HG03045 (cell line): ENCODE data around the gene BBIP1.
"Not testable (repeated sequence)": the region's sequence is repeated elsewhere in the genome, so short reads cannot be mapped to it uniquely, and the experiment has no call there.

Experiments
- ATAC-seq: cut with Tn5 transposase; IDR thresholded peaks from one replicate; pipeline ENCODE4 v1.9.1; 2021; ENCODE audit warnings: mild to moderate bottlenecking, moderate library complexity; ENCODE audit not compliant: unreplicated experiment

The BBIP1 gene

DNA sequence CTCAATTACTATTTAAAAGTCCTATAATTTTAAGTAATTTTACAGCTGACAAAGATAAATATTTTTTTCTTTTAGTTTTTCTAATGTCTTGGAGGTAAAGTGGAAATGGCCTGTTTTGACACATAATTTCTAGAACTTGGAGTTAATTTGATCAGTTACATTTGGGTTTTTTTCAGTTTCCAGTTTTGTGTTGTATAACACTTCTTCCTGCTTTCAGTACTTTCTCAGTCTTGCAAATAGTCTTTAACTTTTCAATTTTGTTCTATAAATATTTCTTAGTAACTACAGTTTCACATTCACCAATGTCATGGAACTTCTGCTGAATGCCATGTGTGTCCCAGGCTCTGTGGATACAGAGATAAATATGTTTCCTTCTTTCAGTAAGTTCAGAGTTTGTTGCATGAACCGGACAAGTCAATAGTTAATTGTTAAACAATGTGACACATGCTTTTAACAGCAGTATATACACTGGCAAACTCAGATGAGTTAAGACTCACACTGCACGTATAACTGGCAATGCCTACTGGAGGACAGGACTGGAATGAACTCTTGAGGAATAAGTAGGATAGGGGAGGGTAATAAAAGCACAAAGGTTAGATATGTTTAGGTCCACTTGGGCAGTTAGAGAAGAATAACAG, 5.0 kb upstream of the BBIP1 start:
- ATAC-seq = no peak

DNA sequence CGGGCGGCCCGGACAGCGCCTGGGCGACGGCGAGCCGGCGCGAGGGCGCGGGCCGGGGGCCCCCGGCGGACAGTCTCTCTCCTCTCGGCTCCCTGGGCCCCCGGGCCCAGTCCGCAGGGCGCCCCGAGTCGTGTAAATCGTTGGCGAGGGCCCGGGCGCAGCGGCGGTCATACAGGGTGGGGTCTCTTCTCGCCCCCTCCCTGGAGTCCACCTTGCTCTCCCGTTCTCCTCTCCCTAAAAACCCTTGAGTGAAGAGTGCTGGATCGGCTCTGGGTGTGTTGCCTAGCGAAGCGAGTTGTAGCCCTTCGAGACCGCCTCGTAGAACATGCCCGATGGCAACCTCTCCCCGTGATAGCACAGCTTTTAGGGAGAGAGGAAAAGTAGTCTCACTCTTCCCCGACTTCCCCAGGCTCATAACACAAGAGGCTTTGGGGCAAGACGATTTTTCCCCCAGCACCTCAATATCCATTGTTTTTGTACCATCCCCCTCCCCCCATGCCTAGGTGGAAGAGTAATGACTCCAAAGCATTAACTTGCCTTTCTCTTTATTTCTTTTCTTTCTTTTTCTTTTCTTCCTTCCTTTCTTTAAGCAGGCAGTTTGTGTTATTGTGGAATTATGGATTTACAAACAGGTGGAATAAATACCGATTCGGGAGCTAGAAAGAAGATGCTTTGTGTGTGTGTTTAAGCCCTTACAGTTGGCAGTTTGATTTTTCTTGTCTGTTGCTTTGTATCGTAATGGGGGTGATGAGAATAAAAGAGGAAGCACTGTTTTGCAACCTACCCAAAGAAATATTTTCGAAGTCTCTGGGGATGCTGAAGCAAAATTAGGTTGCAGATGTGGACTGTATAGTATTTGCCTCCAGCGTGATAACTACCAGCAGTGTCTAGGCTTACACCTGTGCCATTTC, 1.2 kb upstream of the BBIP1 start:
- ATAC-seq = peak; percentile 21

- ATAC-seq = peak; percentile 16
Measured at GRCh38 chr10:110919349-110919931, 460 bp upstream of the BBIP1 start, which contains the start of gene SHOC2. Gene SHOC2 (plus strand): TSS chr10:110919604. CDS start chr10:110964359, 44,755 bp downstream.

- no peak for ATAC-seq
Measured at GRCh38 chr10:110918269-110918642, 724 bp downstream of the BBIP1 start.

- no peak for ATAC-seq
Measured at GRCh38 chr10:110916554-110917346, 2.2 kb downstream of the BBIP1 start.

DNA sequence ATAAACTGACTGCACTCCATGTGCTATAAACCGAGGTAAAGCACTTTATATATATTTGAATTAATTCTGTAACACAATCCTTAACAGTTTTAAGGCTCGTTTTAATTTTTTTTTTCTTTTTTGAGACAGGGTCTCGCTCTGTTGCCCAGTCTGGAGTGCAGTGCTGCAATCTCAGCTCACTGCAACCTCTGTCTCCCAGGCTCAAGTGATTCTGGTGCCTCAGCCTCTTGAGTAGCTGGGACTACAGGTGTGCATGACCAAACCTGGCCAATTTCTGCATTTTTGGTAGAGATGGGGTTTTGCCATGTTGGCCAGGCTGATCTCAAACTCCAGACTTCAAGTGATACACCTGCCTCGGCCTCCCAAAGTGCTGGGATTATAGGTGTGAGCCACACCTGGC, 3.4 kb downstream of the BBIP1 start:
- ATAC-seq = not testable (repeated sequence)

DNA sequence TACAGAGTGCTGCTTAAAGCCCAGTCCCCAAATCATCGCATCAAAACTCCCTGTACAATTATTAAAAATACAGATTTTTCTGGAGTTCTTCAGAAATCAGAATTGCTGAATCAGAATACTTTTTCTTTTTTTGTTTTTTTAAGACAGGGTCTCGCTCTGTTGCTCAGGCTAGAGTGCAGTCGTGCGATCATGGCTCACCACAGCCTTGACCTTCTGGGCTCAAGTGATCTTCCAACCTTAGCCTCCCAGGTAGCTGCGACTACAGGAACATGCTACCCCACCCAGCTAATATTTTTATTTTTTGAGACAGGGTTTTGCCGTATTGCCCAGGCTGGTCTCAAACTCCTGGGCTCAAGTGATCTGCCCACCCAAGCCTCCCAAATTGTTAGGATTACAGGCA, 3.9 kb downstream of the BBIP1 start:
- ATAC-seq = no peak

- no peak for ATAC-seq
Measured at GRCh38 chr10:110914431-110914830, 4.5 kb downstream of the BBIP1 start.

DNA sequence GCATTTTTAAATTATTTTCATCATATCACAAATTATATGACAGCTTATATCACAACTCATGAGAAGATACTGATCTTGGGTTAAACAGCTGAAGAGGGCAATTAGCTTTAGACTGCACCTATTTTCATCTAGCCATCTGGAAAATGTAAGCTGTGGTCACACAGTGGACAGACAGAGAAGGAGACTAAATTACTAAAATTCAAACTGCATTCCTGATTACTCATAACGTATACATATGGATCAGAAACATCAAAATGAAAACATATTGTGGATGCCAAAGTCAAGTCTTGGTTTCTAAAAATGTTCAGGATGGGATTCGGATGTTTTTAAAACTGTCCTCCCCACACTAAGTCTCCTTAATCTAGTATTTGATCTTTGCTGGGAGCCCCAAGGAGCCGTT, 6.6 kb downstream of the BBIP1 start:
- ATAC-seq = no peak

DNA sequence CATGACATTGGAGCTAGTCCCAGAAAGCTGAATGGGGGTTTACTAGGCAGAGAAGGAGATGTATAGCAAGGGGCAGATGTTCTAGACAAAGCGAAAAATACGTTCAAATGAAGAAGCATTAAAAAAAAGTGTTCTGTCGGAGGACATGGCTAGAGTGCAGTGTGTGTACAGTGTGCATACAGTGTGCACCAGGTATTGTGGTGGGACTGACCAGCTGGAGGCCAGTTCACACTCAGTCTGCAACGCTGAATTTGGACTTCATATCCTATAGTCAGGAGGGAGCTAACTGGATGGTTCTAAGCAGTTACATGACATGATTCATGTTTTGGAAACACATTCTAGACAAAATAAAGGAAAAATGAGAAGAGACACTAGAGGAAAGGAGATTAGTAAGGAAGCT, 8.8 kb downstream of the BBIP1 start:
- ATAC-seq = no peak

DNA sequence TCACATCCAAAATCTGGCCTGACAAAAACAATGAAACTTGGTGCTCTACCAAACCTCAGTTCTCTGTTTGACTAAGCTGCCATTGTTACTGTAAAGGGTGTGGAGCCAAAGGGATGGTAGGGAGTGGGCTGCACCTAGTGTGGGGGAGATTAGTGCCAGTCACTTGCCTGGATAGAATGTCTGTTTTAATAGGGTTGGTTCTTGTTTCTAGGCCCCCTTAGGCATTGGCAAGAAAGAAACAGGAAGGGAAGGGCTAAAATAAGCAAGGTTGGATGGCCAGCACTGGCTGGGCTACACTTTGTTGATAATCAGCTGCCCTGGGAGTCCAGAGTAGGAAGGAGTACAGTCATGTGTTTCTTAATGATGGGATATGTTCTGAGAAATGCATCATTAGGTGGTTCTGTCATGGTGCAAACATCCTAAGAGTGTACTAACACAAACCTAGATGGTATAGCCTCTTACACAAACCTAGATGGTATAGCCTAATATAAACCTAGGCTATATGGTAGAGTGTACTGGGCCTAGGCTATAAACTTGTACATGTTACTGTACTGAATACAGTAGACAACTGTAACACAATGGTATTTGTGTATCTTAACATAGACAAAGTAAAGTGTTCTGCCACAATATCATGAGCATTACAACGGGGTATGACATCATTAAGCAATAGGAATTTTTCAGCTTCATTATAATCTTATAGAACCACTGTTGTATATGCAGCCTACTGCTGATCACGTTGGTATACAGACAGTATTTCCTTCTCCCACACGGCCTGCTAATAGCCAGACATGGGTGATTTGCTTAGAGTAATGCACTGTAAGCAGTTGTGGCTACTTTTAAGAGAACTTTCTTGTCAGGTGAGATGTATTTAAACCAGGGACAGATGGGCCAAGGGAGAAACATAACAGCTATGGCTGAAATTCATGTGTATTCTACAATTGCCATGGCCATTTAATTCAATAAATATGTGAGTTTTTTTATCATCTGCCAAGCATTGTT, 15.4 kb downstream of the BBIP1 start:
- peak; percentile 64 for ATAC-seq

- no peak for ATAC-seq
Measured at GRCh38 chr10:110901954-110902819, 16.8 kb downstream of the BBIP1 start.

DNA sequence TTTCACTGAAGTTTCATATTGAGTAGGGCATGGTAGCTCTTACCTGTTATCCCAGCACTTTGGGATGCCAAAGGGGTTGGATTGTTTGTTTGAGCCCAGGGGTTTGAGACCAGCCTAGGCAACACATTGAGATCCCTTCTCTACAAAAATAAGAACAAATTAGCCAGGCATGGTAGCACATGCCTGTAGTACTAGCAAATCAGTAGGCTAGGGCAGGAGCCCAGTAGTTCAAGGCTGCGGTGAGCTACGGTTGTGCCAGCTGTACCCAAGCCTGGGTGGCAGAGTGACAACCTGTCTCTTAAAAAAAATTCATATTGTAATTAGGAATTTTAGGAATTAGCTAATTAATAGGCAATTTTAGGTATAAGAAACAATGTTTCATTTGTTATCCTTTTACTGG, 18.0 kb downstream of the BBIP1 start:
- no peak for ATAC-seq

DNA sequence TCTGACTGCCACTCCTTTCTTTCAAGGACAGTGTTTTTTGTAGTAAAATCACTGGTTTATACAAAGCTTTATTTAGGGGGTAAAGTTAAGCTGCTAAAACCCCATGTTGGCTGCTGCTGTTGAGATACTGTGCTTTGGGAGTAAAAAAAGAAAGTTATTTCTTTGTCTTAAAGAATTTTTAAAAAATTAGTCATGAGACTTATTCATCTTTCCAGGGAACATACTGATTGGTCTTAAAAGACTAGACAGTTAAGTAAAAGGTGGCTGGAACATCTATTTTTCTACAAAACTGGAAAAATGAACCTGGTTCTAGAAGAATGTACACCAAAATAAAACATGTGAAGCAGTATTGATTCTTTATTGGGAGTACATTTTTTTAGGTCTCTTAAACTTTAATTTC, 20.6 kb downstream of the BBIP1 start:
- no peak for ATAC-seq

- ATAC-seq = no peak
Measured at GRCh38 chr10:110897184-110897583, 21.8 kb downstream of the BBIP1 start.

DNA sequence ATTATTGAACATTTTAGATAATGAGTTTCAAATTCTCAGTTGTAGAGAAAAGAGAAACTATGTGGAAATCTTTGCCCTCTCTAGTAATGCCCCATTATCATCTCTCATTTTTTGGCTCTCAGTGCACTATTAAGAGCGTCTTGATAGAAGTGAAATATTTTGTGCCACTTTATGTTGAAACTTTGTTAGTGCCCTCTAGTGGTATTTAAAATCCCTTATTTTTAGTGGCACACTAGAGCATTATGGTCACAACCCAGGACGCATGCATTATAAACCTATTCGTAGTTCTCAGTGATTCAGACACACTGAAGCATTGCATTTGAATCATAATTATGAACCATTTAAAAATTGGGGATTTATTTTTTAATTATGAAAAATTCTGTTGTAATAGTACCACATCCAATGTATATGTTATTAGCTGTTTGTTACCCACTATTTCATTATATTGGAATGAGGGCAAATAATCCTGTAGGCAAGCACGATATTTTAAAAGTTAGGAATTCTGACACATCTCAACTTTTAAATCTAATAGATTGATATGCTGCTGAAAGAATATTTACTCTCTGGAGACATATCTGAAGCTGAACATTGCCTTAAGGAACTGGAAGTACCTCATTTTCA, 25.3 kb downstream of the BBIP1 start:
- peak; percentile 53 for ATAC-seq

DNA sequence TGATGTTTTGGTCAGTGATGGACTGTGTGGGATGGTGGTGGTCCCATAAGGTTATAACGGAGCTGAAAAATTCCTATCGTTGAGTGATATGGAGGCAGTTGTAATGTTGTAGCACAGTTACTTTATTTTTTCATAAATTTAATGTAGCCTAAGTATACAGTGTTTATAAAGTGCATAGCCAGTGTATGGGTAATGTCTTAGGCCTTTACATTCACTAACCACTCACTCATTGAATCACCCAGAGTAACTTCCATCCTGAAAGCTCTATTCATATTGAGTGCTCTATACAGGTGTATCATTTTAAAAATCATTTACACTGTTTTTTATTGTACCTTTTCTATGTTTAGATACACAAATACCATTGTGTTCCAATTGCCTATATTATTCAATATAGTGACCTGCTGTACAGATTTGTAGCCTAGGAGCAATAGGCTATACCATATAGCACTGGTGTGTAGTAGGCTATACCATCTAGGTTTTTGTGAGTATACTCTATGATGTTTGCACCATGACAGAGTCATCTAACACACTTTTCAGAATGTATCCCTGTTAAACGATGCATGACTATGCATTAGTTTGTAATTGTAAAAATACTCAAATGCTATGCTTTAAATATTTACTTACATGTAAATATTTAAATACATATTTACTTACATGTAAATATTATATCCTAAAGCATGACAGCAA, 26.2 kb downstream of the BBIP1 start:
- ATAC-seq = no peak

GRCh38 chr10:110887560-110887959, 31.4 kb downstream of the BBIP1 start:
- ATAC-seq = no peak
